Left forelimb (tissue), 1 donor: ENCODE data around the gene COL4A2.

Source experiments
- DNase-seq: peaks from one replicate; pipeline ENCODE4 v3.0.0-alpha.2; 2018; ENCODE audit warnings: low spot score

COL4A2 gene

DNA sequence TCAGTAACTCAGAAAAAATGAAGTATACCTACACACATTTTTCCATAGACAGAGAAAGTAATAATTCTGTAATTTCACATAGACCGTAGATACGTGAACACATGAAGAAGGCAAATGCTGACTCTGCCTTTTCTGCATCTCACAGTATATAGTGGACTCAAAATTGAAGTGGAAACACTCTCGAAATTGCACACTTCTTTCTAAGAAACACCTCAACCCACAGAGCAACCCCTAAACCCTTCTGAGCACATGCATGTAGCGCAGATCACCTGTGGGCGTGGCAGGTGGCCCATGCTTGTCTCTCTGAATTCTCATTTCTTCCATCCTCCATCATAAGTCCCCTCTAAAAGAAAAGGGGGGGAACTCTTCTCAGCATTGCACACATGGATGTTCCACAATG is 34.9 kb upstream of the COL4A2 start:
- DNase-seq, result no peak

DNA sequence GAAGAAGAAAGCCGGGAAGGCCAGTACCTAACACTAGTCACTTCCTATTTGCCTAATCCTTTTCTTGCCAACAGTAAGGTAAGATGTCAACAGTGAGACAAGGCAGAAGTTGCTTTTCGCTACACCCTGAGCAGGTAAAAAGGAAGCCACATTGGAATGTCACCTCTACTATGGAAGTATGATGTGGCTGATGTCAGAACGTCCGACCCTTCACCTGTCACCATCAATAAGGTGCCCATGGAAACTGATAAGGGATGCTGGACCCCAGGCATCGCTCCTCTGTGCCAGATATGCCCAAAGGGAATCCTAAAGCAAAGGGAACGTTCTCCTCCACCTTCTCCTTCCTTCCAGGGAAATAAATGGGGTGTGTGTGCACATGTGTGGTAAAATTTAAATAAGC is 34.4 kb upstream of the COL4A2 start:
- no peak for DNase-seq

DNA sequence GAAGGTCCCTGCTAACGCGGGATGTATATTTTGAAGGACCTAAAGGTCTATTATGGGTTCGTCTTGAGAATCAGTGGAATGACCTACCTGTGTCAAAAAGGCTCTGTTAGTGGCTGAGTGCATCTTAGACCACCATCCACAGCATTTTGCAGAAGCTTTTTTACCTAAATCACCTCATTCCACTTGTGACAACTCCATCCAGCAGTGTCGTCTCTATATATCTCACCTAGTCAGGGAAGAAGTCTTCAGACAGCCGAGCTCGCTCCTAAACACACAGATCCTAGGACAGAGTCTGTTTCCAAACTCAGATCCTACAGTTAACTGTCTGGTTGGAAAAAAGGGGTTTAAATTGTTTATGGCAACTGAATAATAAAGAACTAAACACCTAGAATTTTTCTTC is 33.8 kb upstream of the COL4A2 start:
- DNase-seq, result no peak

DNA sequence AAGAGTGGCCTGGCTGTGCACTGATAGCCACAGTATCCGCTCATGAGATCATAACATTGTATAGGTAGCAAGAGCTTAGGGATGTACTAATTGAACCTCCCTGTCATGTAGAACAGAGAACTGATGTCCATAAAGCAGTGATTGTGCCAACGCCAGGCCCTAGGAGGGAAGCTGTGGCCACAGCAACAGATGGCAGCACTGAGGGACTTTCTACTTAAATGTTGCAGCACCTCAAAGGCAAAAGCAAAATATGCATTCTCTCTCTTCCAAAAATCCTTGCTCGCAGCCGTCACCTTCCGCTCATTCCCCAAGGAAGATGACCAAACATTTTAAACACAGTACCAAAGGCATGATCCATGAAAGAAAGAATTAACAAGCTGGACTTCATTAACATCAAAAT is 32.4 kb upstream of the COL4A2 start:
- DNase-seq, result no peak

DNA sequence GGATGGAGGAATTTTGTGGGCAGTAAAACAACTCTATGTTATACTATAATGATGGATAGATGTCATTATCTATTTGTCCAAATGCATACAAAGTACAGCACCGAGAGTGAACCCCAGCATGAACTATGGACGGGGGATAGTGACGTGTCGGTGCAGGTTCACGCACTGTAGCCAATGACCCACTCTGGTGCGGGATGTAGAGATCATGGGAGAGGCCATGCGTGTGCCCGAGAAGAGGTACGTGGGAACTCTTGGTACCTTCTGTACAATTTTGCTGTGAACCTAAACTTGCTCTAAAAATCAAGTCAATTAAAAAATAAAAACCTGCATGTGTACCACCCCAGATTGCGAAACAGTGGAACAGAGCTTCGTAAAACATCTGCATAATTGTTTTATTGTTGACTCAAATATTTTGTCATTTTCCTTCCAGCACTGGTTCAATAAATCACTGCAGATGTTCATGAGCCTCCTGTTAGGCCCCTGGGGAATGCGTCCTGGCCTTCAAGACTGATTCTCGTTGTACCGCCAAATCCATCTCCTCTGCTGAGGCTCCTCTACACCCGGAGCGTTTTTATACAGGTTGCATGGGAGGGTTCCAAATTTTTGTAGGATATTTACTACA is 31.0 kb upstream of the COL4A2 start:
- DNase-seq, result no peak

DNA sequence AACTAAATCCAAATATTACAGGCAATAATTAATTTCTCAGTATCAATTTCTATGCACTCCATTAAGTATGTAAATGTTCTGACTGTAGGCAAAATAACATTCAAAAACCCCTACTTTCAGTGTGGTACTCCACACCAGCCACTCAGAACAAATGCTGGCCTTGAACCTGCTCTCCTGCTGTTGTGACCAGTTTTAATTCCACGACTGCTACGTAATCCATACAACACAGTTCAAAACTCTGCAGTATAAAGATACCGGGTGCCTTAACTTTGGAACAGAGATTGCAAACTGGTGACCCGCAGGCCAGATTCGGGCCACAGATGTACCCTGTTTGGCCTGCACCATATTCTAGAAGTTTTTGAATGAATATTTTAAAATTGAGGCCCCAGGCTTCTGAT is 30.5 kb upstream of the COL4A2 start:
- DNase-seq, result no peak

DNA sequence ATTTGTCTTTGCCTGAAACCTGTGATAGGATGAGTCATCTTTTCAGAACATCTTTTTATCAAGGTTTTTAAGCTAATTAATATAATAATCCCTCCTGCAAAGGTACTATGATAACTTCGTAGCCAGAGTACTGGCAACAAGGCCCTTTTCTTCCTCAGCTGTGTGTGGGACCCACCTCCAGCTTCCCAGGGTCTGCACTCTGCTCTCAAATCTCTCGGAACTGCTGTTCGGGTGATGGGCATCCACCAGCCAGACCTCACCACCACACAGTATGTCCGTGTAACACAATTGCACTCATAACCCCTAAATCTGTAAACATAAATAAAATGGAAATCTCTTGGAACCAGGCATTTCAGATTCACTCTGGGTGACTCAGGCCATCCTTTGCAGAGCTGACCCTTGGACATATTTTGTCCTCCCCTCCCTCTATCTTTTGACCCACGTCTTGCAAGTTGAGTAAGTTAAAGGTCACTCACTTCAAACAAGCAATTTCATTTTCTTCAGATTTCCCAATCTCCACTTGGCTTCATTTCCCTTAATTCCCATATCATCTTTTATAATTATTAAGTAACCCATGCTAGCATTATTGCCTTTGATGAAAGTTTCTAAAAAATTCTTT is 29.6 kb upstream of the COL4A2 start:
- no peak for DNase-seq

DNA sequence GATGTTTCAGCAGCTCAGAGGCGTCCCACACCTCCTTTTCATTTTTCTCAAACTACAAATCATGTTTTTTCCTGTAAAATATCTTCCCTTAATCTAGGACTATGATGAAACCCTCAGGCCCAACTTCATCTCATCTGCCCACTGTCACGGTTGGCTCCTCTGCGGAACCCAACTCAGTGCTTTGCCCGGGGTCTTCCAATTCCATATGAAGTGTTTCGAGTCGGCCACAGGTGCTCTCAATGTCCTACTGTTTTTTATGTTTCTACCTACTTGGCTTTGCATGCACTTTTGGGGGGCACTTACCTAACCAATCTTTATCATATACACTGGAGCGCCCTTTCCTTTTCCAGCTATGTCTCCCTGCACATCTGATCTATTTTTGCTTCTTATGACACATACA is 28.2 kb upstream of the COL4A2 start:
- DNase-seq, result peak; percentile 50

DNA sequence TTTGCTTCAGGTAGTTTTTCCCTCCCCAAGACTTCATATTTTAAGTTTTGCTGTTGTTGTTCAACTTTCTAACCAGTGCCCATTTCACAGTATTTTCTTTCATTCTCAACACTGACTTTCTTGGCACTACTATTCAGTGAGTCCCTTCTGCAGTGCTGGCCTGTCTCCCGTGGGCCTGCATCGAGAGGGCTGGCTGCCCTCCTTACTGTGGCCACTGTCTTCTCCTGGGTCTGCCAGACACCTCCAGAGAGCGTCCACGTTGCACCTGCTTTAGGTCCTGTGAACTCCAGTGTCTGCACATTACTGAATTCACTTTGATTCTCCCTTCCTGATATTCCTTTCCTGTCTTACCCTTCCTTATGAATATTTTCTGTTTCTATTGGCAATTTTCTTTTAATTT is 27.4 kb upstream of the COL4A2 start:
- DNase-seq, result no peak

DNA sequence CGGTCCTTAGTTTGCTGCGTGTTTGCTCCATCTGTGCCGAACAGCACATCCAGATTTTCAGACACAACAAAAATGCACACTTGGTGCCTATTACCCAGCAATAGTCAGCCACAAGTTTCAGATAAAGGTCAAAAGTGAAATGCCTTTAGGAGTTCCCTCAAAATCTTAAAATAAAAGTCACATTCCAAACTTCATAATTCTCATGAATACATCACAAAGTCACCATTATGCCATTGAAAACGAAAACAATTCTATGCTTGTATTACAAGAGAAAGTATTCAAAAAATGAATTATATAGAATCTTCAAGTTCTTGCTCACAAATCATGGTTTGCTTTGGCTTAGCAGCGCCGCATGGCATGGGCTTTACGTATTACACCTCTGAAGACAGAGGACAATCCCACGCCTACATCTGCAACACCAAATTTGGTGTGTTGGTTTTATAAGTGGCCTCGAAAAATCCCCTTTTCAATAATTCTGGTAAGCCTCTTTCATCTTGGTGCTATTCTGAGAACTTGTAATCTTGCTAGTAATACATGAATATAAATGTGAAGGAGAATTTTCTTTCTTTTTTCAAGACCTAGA is 26.8 kb upstream of the COL4A2 start:
- no peak for DNase-seq

DNA sequence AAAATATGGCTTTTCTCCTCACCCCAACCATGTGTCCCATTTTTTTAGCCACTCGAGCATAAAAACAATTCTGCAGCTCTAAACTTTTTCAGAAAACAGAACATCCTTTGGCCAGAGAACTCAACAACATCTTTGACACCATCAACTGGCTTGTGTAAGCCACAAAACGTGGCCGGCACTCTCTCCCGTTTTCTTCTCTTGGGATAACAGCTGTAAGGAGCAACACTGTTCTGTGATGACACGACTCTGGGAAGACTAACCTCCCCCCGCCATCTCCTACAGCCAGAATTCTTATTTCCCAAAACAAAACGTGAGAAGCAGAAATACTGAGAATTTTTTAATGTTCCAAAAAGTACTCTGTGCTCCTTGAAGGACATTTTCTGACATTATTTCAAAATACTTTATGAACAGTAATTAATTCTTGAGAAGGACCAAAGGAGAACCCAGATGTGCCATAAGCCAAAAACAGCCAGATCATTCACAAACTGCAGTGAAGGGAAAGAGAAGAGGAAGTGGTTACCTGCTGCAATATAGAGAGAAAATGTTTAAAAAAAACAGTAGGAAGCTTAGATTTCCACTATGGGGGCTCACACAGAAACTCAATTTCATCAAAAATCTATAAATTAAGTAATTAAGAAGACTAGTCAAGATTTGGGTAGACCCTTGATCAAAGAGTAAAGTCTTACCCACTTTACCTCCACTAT is 25.9 kb upstream of the COL4A2 start:
- DNase-seq, result no peak

DNA sequence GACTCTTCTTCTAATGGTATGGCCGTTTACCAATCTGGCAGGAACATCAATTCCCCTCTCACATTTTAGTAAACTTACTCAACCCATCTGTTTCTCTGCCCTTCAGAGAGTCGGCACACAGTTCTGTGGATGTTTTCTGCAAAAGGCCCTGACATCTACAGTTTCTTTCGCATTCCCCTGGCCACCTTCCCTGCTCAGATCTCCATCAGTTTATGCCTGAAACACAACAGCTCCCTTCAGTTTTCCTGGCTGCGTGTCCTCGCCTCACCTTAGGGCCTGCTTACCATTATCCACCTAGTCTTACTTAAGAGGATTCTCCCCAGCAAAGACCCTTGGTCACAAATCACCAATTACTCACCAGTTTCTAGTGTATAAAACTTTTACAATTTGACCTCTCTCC is 25.3 kb upstream of the COL4A2 start:
- DNase-seq, result no peak

DNA sequence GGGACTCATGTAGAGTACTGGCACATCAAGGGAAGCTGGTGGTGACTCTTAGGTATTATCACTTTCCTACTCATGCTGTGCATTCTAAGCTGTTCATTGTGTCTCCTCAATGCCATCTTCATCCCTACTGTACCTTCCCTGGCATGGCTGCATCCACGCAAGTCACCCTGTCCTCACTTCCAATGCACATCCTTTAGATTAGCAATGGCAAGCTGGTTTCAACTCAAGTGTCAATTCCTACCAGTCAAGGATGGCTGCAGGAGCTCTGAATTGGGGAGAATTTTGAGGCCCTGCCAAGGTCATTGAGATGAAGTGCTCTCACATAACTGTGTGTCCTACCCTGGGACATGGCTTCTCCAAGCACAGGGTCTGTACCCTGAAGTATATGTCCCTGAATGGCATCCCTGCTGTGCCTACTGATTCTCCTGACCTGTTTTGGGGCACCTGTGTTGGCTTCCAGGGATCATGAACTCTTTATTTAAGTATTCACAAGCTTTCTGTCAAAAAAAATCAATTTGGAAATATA is 24.7 kb upstream of the COL4A2 start:
- DNase-seq, result no peak

DNA sequence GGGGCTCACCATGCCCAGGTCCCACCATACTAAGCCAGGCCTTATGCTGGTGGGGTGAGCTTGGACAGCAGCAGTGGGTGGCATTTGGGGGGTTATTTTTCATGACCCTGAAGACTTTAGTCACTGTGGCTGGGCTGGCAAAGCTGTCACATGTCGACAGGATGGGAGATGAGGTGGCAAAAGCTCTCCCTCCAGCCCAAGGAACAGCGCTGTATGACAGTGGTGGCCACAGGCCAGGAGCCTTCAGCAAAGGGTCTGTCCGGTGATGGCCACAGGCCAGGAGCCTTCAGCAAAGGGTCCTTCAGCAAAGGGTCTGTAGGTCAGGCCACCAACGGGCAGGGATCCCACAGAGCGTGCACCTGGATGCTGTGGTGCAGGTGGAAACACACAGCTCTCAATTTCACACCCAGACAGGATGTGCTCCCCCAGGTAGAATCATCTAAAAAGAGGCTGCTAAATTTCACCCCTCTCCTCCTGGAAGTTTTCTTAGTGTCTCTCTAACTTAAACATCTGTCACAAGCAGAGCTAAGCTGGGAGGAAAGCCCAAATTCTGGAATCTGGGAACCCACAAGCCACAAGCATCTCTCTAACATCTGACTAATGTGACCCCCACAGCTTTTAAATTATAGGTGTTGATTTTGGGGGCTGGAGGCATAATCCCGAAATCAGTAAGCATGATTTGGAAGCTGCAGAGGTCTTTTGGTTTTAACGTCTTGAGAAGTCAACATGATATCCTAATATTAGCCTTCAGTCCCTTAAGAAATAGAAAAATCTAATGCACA is 23.2 kb upstream of the COL4A2 start:
- peak; percentile 54 for DNase-seq

DNA sequence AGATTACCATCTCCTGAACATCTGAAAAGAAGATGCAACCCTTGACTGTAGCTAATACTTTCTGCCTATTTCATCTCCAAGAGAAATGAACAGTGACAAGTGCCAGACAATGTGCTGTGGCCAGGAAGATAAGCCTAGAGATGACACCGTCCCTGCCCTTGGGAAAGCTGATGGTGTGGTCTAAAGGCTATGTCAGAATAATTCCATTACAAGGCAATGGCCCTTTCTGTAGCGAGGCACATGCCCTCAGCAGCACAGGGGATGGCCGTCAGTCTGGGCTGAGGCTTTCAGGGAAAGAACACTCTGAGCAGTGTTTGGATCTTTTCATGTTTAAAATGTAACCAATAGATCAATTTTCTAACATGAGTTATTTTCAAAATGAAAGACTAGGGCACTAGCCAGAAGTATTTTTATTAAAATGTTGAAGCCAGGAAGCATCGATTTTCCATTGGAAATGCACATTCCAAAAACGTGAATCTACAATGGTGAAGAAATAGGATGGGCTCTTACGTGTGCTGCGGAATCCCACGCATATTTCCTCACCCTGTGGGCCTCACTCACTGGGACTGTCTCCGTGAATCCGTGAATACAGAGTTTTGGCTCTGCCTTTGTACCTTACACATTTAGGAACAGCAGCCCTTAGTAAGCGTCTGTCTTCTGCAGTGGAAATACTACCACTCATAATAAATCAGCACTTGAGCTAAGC is 22.2 kb upstream of the COL4A2 start:
- peak; percentile 26 for DNase-seq

DNA sequence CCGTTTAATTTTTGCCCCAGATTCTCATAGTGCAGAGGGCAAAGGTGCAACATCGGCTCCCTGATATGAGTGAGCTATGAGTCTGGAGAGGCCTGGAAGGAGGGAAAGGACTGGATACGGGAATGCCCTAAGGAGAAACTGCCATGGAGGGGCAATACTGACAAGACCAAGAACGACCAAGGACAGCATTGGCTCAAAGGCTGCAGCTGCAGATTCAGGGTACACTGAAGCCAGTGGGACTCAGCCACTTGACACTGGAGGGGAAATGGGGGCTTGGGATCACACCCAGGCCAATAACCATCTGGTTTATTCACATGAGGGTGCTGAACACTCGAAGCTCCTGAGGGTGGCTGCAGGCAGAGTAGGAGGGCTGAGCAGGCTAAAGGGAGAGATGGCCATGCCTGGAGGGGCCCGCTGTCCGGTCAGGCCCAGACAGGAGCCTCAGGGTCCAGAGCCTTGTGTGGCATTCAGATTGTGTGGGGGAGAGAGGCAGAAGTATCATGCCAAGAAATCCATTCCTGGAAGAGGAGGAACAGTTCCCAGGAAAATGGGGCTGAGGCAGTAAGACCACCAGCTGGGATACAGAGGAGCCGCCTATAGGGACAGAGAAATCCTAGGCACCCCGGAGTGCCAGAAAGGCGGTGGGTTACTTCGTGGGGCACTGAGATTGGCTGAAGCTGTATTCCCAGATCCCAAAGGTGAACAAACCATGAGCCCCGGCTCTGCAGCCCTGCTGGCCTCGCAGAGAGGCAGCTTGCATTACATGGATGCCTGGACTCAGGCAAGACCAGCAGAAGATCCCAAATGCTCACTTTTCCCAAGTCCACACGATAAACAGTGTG is 20.9 kb upstream of the COL4A2 start:
- DNase-seq, result peak; percentile 47

DNA sequence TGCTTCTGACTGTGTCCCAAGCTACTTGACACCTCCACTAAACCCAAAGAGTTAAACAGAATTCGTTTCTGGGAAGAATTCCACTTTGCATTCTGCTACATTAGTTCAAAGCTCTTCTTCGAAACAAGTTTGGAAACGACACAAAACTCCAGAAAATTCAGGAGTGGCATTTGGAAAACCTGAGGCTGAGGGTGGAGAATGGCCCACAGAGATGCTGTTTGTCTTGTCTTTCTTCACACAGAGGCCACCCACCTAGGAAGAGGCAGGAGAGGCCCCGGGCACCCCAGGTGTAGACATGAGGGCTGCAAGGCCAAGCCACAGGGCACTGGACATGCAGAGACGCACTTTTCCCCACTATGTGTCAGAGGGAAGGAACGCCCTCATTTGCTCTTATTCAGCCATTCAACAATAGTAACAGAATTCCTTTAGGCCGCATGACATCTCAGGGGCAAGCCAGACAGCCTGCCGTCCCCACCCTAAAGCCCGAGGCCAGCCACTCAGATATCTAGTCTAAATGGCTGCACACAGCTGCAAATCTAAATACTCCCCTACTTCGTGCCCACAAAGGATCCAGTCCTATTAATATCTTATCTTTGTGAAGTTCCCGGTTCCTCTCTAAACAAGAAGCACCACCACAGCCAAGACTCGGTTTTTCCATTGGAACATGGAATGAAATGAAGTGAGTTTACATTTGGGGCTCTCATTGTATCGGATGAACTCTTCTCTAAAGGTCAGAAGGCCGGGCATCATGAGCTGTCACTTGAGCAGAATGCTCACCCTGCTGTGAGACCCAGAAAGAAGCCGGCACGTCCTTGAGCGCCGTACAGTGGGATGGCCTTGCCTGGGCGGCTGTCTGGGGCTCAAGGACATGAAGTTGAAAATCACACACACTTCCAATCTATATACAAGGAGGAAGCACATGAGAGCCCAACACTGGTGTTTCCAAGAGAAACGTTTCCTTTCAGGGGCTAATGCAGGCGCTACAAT is 20.0 kb upstream of the COL4A2 start:
- peak; percentile 59 for DNase-seq

DNA sequence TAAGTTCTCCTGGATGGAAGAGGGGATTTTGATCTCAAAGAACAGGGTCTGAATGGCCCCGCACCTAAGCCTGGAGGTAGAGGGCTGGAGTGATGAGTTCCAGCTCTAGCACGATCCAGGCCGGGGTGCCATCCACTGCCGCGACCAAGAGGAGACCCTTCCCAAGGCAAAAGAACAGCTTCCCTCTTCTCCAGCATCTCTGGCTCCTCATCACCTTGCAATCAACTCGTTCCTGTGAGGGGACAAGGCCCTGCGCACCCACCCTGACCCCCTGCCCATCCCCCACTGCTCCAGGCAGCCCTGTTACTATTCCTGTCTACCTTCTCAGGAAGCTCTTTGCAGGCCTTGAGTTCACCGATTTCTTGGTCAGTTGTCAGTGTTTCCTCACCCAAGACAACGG is 17.9 kb upstream of the COL4A2 start:
- DNase-seq, result peak; percentile 36

DNA sequence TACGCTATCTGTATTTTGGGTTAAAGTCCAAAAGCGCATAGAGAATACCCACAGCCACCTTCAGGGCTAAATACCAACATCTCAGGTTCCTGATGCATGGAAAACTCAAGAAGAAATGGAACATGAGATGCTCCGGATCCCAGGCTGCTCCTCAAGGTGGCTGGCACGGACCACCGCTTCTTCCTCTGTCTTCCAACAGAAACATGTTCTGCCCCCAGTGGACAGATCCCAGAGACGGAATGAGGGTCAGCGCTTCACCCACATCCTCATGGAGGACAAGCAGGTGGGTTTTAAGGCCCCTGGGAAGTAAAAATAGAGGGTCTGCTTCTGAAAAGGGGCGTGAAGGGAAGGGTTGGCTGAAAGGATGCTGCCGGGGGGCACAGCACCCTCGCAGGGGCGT is 17.4 kb upstream of the COL4A2 start:
- peak; percentile 23 for DNase-seq
